NCI-H2107 (cell line): ENCODE measurements around the gene DAND5.
"Not testable (repeated sequence)": the region's sequence is repeated elsewhere in the genome, so short reads cannot be mapped to it uniquely, and the experiment has no call there.

ENCODE experiments used
- DNase-seq: peaks from one replicate; lab custom pipeline; 2025; lab: John Stamatoyannopoulos, UW

DAND5 gene

GRCh38 chr19:12946092-12946721, 23.2 kb upstream of the DAND5 start:
- DNase-seq = peak; percentile 53

- no peak for DNase-seq
Observed at GRCh38 chr19:12946731-12947496, 22.5 kb upstream of the DAND5 start.

- no peak for DNase-seq
Observed at GRCh38 chr19:12947702-12948611, 21.4 kb upstream of the DAND5 start.

GRCh38 chr19:12948612-12949362, 20.6 kb upstream of the DAND5 start:
- DNase-seq = no peak

- DNase-seq = no peak
Observed at GRCh38 chr19:12949363-12950283, 19.8 kb upstream of the DAND5 start.

- DNase-seq = not testable (repeated sequence)
Observed at GRCh38 chr19:12952050-12952449, 17.3 kb upstream of the DAND5 start.

GRCh38 chr19:12952488-12953137, 16.8 kb upstream of the DAND5 start:
- no peak for DNase-seq

GRCh38 chr19:12953138-12953798, 16.1 kb upstream of the DAND5 start:
- DNase-seq = no peak

- DNase-seq = no peak
Observed at GRCh38 chr19:12953799-12954611, 15.4 kb upstream of the DAND5 start.

- no peak for DNase-seq
Observed at GRCh38 chr19:12954612-12954962, 14.8 kb upstream of the DAND5 start.

- DNase-seq = not testable (repeated sequence)
Observed at GRCh38 chr19:12955575-12955974, 13.8 kb upstream of the DAND5 start.

GRCh38 chr19:12955996-12956395, 13.4 kb upstream of the DAND5 start:
- DNase-seq = no peak

- no peak for DNase-seq
Observed at GRCh38 chr19:12956446-12957388, 12.7 kb upstream of the DAND5 start, which contains the start of gene GADD45GIP1. TSS of gene GADD45GIP1 (minus strand) at chr19:12957223. CDS start at chr19:12957212, 11 bp downstream.

GRCh38 chr19:12957389-12957952, 11.9 kb upstream of the DAND5 start:
- not testable (repeated sequence) for DNase-seq

GRCh38 chr19:12959481-12959880, 9.9 kb upstream of the DAND5 start:
- DNase-seq = no peak

GRCh38 chr19:12965017-12965811, 4.2 kb upstream of the DAND5 start:
- peak; percentile 74 for DNase-seq

GRCh38 chr19:12965812-12966135, 3.6 kb upstream of the DAND5 start:
- DNase-seq = no peak
